PC-9 (cell line): ENCODE data around the gene BRPF3. TPM values are rescaled to one million over a fixed set of nuclear protein-coding genes. Genes with fewer than 3 reads are reported as not detected.

ENCODE experiments used
- BruUV-seq: library from RNA; stranded (reverse); fragments of 400-500 nt; replicated peaks from 2 replicates; lab custom pipeline; 2021; lab: Mats Ljungman, UMichigan
- CTCF ChIA-PET: fragments of 300-600 bp; sonication (Branson Sonifier 250); formaldehyde crosslinking; loops from one replicate; lab custom pipeline; 2022; ENCODE audit warnings: antibody characterized with exemption; lab: Charles Lee
- POLR2A ChIA-PET: fragments of 300-600 bp; sonication (Branson Sonifier 250); formaldehyde crosslinking; loops from one replicate; lab custom pipeline; 2022; ENCODE audit warnings: antibody characterized with exemption; ENCODE audit not compliant: unreplicated experiment; lab: Charles Lee
- DNase-seq, 2 experiments: peaks; one replicate each; pipeline versions ENCODE4 v3.0.0 to v3.0.0-alpha.2; 2015 to 2022; ENCODE audit warnings: mixed read lengths in 1 of 2
- H2AFZ ChIP-seq: fragments of 200-600 bp; sonication (generic); 2 replicates; pipeline ENCODE4 v1.8.1; 2017; ENCODE audit warnings: antibody characterized with exemption
- H3F3A ChIP-seq: fragments of 200-600 bp; sonication (generic); 2 replicates; pipeline ENCODE4 v1.8.1; 2017; ENCODE audit warnings: antibody characterized with exemption, mild to moderate bottlenecking, low read depth; ENCODE audit not compliant: insufficient read depth
- H3K27ac ChIP-seq: fragments of 200-600 bp; sonication (generic); 2 replicates; pipeline ENCODE4 v1.6.1; 2016; ENCODE audit warnings: mixed run types
- H3K27me3 ChIP-seq: fragments of 200-600 bp; sonication (generic); 2 replicates; pipeline ENCODE4 v1.6.1; 2016; ENCODE audit warnings: low read depth, mixed run types; ENCODE audit not compliant: insufficient read depth
- H3K36me3 ChIP-seq: fragments of 200-600 bp; sonication (generic); 2 replicates; pipeline ENCODE4 v1.6.1; 2016; ENCODE audit warnings: low read depth, mixed run types
- H3K4me1 ChIP-seq: fragments of 200-600 bp; sonication (generic); replicated peaks from 2 replicates; pipeline ENCODE4 v1.6.1; 2016; ENCODE audit warnings: mixed run types; ENCODE audit not compliant: insufficient read depth
- H3K4me2 ChIP-seq: fragments of 200-600 bp; sonication (generic); 2 replicates; pipeline ENCODE4 v1.6.1; 2017; ENCODE audit warnings: mixed run types
- H3K4me3 ChIP-seq: fragments of 200-600 bp; sonication (generic); 2 replicates; pipeline ENCODE4 v1.6.1; 2016; ENCODE audit warnings: mixed run types
- H3K79me2 ChIP-seq: fragments of 200-600 bp; sonication (generic); 2 replicates; pipeline ENCODE4 v1.6.1; 2017; ENCODE audit warnings: low read depth, mixed run types
- H3K9me2 ChIP-seq: fragments of 200-600 bp; sonication (generic); 2 replicates; pipeline ENCODE4 v1.8.1; 2017; ENCODE audit warnings: mild to moderate bottlenecking; ENCODE audit not compliant: insufficient read depth
- H3K9me3 ChIP-seq: fragments of 200-600 bp; sonication (generic); 2 replicates; pipeline ENCODE4 v1.8.1; 2016; ENCODE audit warnings: low read depth; ENCODE audit not compliant: insufficient read depth
- H4K20me1 ChIP-seq: fragments of 200-600 bp; sonication (generic); 2 replicates; pipeline ENCODE4 v1.8.1; 2017; ENCODE audit not compliant: insufficient read depth
- CTCF ChIP-seq: fragments of 200-600 bp; sonication (generic); conservative IDR thresholded peaks from 2 replicates; pipeline ENCODE4 v1.6.1; 2017; ENCODE audit warnings: mixed run types, antibody characterized with exemption, mild to moderate bottlenecking, moderate library complexity
- EZH2 ChIP-seq: fragments of 200-600 bp; sonication (generic); IDR thresholded peaks from 2 replicates; pipeline ENCODE4 v1.8.0; 2017; ENCODE audit warnings: antibody characterized with exemption, low read depth
- intact Hi-C: fragments of 100-400 bp; cut with micrococcal nuclease; formaldehyde crosslinking; loops from one replicate; pipeline ENCODE4 v1.10.0; 2022; ENCODE audit not compliant: unreplicated experiment
- total RNA-seq: library from RNA; stranded (reverse); gene quantifications from 2 replicates; pipeline ENCODE4 v1.2.3, GENCODE V29; 2021

The BRPF3 gene
- total RNA-seq, 1 experiment from 2014 or later = 32.3 TPM

DNA sequence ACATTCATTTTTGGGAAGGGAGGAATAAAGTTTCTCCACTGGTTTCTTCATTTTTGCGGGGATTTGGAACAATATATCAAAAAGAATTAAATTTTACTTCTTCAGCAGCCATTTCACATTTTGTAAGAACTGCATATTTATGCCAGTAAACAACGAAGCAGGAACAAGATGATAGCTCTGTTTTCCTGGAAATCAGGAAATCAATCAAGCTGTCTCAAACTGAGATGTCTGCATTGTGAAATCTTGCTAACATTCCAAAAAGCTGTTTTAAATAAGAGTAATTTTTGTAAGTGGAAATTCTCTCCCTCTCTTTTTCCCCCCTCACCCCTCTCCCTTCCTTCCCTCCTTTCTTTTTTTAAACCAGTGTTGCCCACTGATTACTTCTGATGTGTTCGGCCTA, 46.3 kb upstream of the BRPF3 start:
- no peaks in the 10 kb centered on the region for H3K79me2 ChIP-seq
- peaks cover 36% of the 10 kb centered on the region for H3K4me1 ChIP-seq
- peaks cover 34% of the 10 kb centered on the region for H3F3A ChIP-seq
- TF ChIP-seq EZH2 (no peak), CTCF (no peak)
- ChIA-PET CTCF (no interaction called here), POLR2A (interaction anchor here (0.5 to 0.7 kb wide), 2 partner anchors 541 to 1128 kb away, joined by 3 to 4 read pairs; no protein-coding TSS in a partner anchor)
- no peak overlapping the region for H3K4me3 ChIP-seq
- H3K27me3 ChIP-seq = no peaks in the 10 kb centered on the region
- no peak for DNase-seq
- H2AFZ ChIP-seq = no peak overlapping the region
- no peaks in the 10 kb centered on the region for H4K20me1 ChIP-seq
- no peaks in the 10 kb centered on the region for H3K9me2 ChIP-seq
- H3K27ac ChIP-seq = no peak overlapping the region
- peaks cover 4% of the 10 kb centered on the region; the same call in 1 of the 2 replicates for H3K9me3 ChIP-seq
- no peaks in the 10 kb centered on the region for H3K36me3 ChIP-seq
- no TSS peak for BruUV-seq
- H3K4me2 ChIP-seq = no peak overlapping the region
- intact Hi-C loops = no loop called here

DNA sequence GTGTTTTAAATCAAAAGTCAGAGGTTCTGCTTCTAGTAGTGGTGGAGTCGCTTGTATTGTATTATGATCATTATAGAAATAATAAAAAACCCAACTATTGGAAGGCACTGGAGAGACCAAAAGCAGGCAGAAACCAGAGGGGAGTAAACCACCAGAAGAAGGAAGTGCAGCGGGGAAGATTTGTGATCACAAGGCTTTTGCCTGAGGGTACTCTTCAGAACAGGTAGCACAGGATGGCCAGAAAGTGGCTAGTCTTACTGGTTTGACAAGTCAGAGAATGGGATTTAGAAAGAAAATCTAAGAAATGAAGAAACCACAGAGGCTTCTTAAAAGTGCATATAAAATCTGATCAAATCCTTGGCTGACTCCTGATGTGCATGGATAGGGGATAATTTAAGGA, 42.3 kb upstream of the BRPF3 start:
- ChIA-PET POLR2A (no interaction called here), CTCF (no interaction called here)

GRCh38 chr6:36155662-36156061, 40.9 kb upstream of the BRPF3 start:
- H2AFZ ChIP-seq = no peak overlapping the region

More for the DNA sequence above, 42.3 kb upstream of the BRPF3 start:
- peak; percentile 65 to 92 for DNase-seq
- Histone ChIP-seq H4K20me1 (no peaks in the 10 kb centered on the region), H3K4me3 (peak overlapping the region; percentile 10; the same call in 1 of the 2 replicates), H3K4me1 (peaks cover 38% of the 10 kb centered on the region), H3F3A (peaks cover 33% of the 10 kb centered on the region), H3K9me2 (no peaks in the 10 kb centered on the region), H3K9me3 (peaks cover 14% of the 10 kb centered on the region), H3K27ac (peak overlapping the region; percentile 62), H3K27me3 (no peaks in the 10 kb centered on the region), H3K4me2 (peak overlapping the region; percentile 58), H3K36me3 (no peaks in the 10 kb centered on the region), H2AFZ (no peak overlapping the region), H3K79me2 (no peaks in the 10 kb centered on the region)
- BruUV-seq = no TSS peak
- TF ChIP-seq CTCF = no peak
- intact Hi-C loops = loop anchor here (1.0 to 2.0 kb wide), 2 partner anchors 23 to 42 kb away; partner anchors contain the start of genes BRPF3 and MAPK13

More at GRCh38 chr6:36155662-36156061, 40.9 kb upstream of the BRPF3 start:
- no peak for TF ChIP-seq CTCF
- TF ChIP-seq EZH2 = no peak
- POLR2A ChIA-PET = no interaction called here
- Histone ChIP-seq H3K27ac (no peak overlapping the region), H3K79me2 (no peaks in the 10 kb centered on the region), H3K27me3 (no peaks in the 10 kb centered on the region), H3F3A (peaks cover 29% of the 10 kb centered on the region), H3K4me2 (no peak overlapping the region), H4K20me1 (no peaks in the 10 kb centered on the region), H3K36me3 (no peaks in the 10 kb centered on the region), H3K9me2 (no peaks in the 10 kb centered on the region), H3K4me3 (no peak overlapping the region), H3K9me3 (peaks cover 22% of the 10 kb centered on the region), H3K4me1 (peaks cover 28% of the 10 kb centered on the region)
- no TSS peak for BruUV-seq
- CTCF ChIA-PET = interaction anchor here (0.6 kb wide), 1 partner anchor 32 kb away, joined by 4 read pairs; no protein-coding TSS in a partner anchor
- intact Hi-C loops = loop anchor here (2.0 kb wide), 1 partner anchor 25 kb away; the partner anchor contains the start of gene MAPK13
- no peak for DNase-seq
